Gastrocnemius medialis (tissue), 4 donors: ENCODE results near the gene AP1M2. TPM values are rescaled to one million over a fixed set of nuclear protein-coding genes. Genes with fewer than 3 reads are reported as not detected.

Source experiments
- ATAC-seq, 2 donors: fragments of 150-250 bp; one replicate each; pipeline ENCODE4 v1.9.1; 2016
- DNase-seq, 2 donors: peaks; one replicate each; pipeline ENCODE4 v3.0.0-alpha.2; 2019
- H3K27ac ChIP-seq, 4 donors: fragments of 200-600 bp; sonication (generic); 1 replicate in 1 of 4; 2 replicates in 3 of 4; pipeline ENCODE4 v1.5.1; 2016 to 2018; ENCODE audit warnings: mild to moderate bottlenecking in 2 of 4, moderate library complexity in 1 of 4
- H3K27me3 ChIP-seq, 3 donors: fragments of 200-600 bp; sonication (generic) in 2 of 3; 1 replicate in 1 of 3; 2 replicates in 2 of 3; pipeline versions ENCODE4 v1.5.1 to v1.6.0; 2016 to 2019; ENCODE audit warnings: mild to moderate bottlenecking in 1 of 3, moderate library complexity in 1 of 3
- H3K36me3 ChIP-seq, 2 donors: fragments of 200-600 bp; sonication (generic) in 1 of 2; one replicate each; pipeline ENCODE4 v1.5.1; 2017 to 2018
- H3K4me1 ChIP-seq, 2 donors: fragments of 200-600 bp; sonication (generic) in 1 of 2; one replicate each; pipeline ENCODE4 v1.5.1; 2016 to 2017; ENCODE audit warnings: mild to moderate bottlenecking in 2 of 2
- H3K4me3 ChIP-seq, 4 donors: fragments of 200-600 bp; sonication (generic) in 3 of 4; 1 replicate in 1 of 4; 2 replicates in 3 of 4; pipeline ENCODE4 v1.5.1; 2016 to 2019; ENCODE audit warnings: mild to moderate bottlenecking in 2 of 4
- H3K9me3 ChIP-seq, 3 donors: fragments of 200-600 bp; sonication (generic) in 2 of 3; 1 replicate in 1 of 3; 2 replicates in 2 of 3; pipeline ENCODE4 v1.5.1; 2016 to 2019
- POLR2A ChIP-seq, 2 donors: fragments of 450-650 bp; IDR thresholded peaks; one replicate each; pipeline ENCODE4 v1.6.1; 2017; ENCODE audit warnings: antibody characterized with exemption in 2 of 2, mild to moderate bottlenecking in 2 of 2, moderate library complexity in 2 of 2
- in situ Hi-C, 4 donors: fragments of 200-750 bp; cut with MboI; loops; one replicate each; pipeline versions ENCODE4 v1.15.0 to v1.8.0; 2017; ENCODE audit warnings: low sequenced_read_pairs in 4 of 4
- intact Hi-C: fragments of 100-400 bp; cut with DNase I; formaldehyde crosslinking; loops from one replicate; pipeline ENCODE4 v1.15.1; 2023; ENCODE audit warnings: low total_unique reads
- total RNA-seq, 4 donors: library from RNA; depleted of rRNA; stranded (reverse); fragments of >200 nt; gene quantifications; one replicate each; pipeline versions ENCODE4 v1.1.0 to v1.2.3, GENCODE V29; 2016
- TF ChIP-seq, protein P1 (sequence below), 5 experiments: fragments of 450-650 bp in 3 of 5; fragments of 200-600 bp in 2 of 5; sonication (generic) in 2 of 5; IDR thresholded peaks in 4 of 5; conservative IDR thresholded peaks in 1 of 5; 1 replicate in 4 of 5; 2 replicates in 1 of 5; pipeline ENCODE4 v1.5.1; 2016 to 2019; ENCODE audit warnings: antibody characterized with exemption in 5 of 5, mild to moderate bottlenecking in 3 of 5, moderate library complexity in 3 of 5

The AP1M2 gene
- total RNA-seq, 4 donors from 2014 or later: 0.32 TPM; not detected in 3

DNA sequence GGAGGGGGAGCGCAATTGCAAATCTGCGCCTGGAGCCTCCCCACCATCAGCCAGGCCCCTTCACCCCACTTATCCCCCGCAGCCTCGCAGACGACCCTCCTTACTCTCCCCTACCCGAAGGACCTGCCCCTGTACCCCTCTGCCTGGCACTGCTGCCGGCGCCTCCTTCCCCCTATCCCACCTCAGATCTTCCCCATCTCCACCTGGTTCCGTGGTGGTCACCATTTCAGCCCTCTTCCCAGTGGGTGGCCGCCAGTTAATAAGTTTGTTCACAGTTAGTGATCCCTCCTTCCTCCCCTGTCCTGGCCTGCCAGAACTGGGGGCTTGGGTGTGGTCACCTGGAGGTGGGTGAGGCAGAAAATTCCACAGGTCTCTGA is 38.6 kb upstream of the AP1M2 start:
- ATAC-seq (peak; percentile 20 to 34), DNase-seq (no peak)
- Histone ChIP-seq H3K27ac (peak overlapping the region; percentile 93 to 95 (median 95)), H3K27me3 (no peaks in the 10 kb centered on the region), H3K4me1 (peaks cover 30 to 32% of the 10 kb centered on the region in 2 donors), H3K36me3 (peaks cover 0 to 33% of the 10 kb centered on the region in 2 donors), H3K4me3 (peak overlapping the region; percentile 65 to 80 (median 76)), H3K9me3 (no peaks in the 10 kb centered on the region)
- in situ Hi-C loops (no loop called here), intact Hi-C loops (loop anchor here (1.0 to 2.0 kb wide), 2 partner anchors 23 to 28 kb away; no protein-coding TSS in a partner anchor)
- TF ChIP-seq, protein P1, sequence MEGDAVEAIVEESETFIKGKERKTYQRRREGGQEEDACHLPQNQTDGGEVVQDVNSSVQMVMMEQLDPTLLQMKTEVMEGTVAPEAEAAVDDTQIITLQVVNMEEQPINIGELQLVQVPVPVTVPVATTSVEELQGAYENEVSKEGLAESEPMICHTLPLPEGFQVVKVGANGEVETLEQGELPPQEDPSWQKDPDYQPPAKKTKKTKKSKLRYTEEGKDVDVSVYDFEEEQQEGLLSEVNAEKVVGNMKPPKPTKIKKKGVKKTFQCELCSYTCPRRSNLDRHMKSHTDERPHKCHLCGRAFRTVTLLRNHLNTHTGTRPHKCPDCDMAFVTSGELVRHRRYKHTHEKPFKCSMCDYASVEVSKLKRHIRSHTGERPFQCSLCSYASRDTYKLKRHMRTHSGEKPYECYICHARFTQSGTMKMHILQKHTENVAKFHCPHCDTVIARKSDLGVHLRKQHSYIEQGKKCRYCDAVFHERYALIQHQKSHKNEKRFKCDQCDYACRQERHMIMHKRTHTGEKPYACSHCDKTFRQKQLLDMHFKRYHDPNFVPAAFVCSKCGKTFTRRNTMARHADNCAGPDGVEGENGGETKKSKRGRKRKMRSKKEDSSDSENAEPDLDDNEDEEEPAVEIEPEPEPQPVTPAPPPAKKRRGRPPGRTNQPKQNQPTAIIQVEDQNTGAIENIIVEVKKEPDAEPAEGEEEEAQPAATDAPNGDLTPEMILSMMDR (IDR thresholded peaks at IDR 0.05 in 4 of 5, conservative IDR thresholded peaks at IDR 0.05 in 1 of 5): no peak
- no peak for TF ChIP-seq POLR2A (IDR thresholded peaks at IDR 0.05)

DNA sequence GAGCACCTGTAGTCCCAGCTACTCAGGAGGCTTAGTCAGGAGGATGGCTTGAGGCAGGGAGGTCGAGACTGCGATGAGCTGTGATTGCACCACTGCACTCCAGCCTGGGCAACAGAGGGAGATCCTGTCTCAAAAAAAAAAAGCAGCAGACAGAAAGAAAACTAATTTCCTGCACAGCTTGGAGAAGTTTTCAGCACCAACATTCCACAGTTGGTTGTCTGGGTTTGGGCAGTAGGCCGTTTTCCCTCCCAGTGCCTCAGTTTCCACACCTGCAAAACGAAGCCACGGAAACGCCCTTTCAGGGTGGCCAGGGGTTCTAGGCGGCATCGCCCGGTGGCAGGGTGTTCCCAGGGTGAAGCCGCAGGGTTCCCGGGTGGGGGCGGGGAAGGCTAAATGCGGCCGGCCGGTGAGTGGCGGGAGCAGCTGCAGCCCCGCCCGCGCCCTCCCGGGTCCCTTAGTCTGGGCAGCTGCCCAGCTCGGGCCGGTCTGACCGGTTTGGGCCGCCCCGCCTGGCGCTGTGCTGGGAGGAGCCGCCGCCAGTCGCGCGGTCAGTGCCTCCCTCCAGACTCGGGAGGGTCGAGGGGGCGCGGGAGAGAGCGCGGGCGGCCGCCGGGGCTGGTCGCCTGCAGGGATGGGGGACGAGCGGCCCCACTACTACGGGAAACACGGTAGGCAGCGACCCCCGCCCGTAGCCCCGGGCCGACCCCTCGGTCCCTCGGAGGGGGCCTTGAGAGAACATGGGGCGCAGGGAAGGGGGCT is 38.1 kb upstream of the AP1M2 start, which contains the start of gene SLC44A2:
TSS of gene SLC44A2 (plus strand) at position 551 of the 759 bp plus-strand sequence. CDS start at position 632, 81 bp downstream.
- Histone ChIP-seq H3K4me1 (peaks cover 32 to 35% of the 10 kb centered on the region in 2 donors), H3K9me3 (no peaks in the 10 kb centered on the region), H3K36me3 (peaks cover 0 to 27% of the 10 kb centered on the region in 2 donors), H3K27me3 (no peaks in the 10 kb centered on the region), H3K4me3 (peak within 1 kb of the TSS; percentile 65 to 80 (median 76)), H3K27ac (peak within 1 kb of the TSS; percentile 93 to 95 (median 95))
- intact Hi-C loops (loop anchor here (1.0 to 2.0 kb wide), 2 partner anchors 22 to 28 kb away; no protein-coding TSS in a partner anchor), in situ Hi-C loops (no loop called here)
- TF ChIP-seq, protein P1 (IDR thresholded peaks at IDR 0.05 in 4 of 5, conservative IDR thresholded peaks at IDR 0.05 in 1 of 5): no peak
- TF ChIP-seq POLR2A (IDR thresholded peaks at IDR 0.05): peak; percentile 82 to 92
- peak; percentile 82 to 92 for DNase-seq
- peak; percentile 80 to 85 for ATAC-seq

DNA sequence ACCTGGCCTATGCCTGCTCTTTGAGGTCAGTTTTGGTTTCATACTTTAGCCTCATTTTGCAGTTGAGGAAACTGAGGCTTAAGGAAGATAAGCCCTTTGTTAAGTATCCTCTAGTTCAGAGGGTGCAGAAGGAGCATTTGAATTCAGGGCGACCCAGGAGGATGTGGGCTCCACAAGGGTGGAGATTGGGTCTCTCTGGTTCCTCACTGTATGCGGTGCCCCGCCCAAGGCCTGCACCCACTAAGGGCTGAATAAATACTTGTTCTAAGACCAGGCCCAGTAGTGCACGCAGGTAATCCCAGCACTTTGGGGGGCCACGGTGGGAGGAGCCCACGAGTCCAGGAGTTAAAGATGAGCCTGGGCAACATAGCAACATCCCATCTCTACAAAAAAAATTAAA is 37.5 kb upstream of the AP1M2 start:
- TF ChIP-seq, protein P1 (IDR thresholded peaks at IDR 0.05 in 4 of 5, conservative IDR thresholded peaks at IDR 0.05 in 1 of 5): no peak
- no peak for TF ChIP-seq POLR2A (IDR thresholded peaks at IDR 0.05)
- ATAC-seq (peak in 1 of 2 donors; percentile 8), DNase-seq (no peak)
- Histone ChIP-seq H3K4me3 (peak overlapping the region; percentile 52 to 80 (median 76)), H3K4me1 (peaks cover 32 to 35% of the 10 kb centered on the region in 2 donors), H3K27me3 (no peaks in the 10 kb centered on the region), H3K36me3 (peaks cover 0 to 21% of the 10 kb centered on the region in 2 donors), H3K9me3 (no peaks in the 10 kb centered on the region), H3K27ac (peak overlapping the region; percentile 93 to 95 (median 95))
- in situ Hi-C loops: no loop called here
- intact Hi-C loops: loop anchor here (2.0 kb wide), 1 partner anchor 22 kb away; no protein-coding TSS in a partner anchor

DNA sequence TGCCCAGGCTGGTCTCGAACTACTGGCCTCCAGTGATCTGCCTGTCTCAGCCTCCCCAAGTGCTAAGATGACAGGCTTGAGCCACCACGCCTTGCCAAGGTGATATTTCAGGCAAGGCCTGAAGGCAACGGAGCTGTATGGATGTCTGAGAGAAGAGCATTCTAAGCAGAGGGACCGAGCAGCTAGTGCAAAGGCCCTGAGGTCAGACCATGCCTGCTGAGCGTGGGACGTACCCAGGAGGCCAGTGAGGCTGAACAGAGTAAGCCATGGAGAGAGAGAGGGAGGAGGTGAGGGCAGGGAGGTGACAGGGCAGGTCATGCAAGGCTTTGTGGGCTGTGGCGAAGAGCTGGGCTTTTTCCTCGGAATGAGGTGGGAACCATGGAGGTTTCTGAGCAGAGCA is 34.9 kb upstream of the AP1M2 start:
- TF ChIP-seq, protein P1 (IDR thresholded peaks at IDR 0.05 in 4 of 5, conservative IDR thresholded peaks at IDR 0.05 in 1 of 5): no peak
- TF ChIP-seq POLR2A (IDR thresholded peaks at IDR 0.05): no peak
- intact Hi-C loops: no loop called here
- Histone ChIP-seq H3K4me1 (peaks cover 29 to 43% of the 10 kb centered on the region in 2 donors), H3K4me3 (no peak overlapping the region), H3K36me3 (no peaks in the 10 kb centered on the region), H3K27me3 (no peaks in the 10 kb centered on the region), H3K27ac (peak overlapping the region in 1 of 4 donors; percentile 95), H3K9me3 (no peaks in the 10 kb centered on the region)
- in situ Hi-C loops: no loop called here
- ATAC-seq (no peak), DNase-seq (no peak)
